ENCODE results near the gene ANGPTL1. TPM values are rescaled to one million over a fixed set of nuclear protein-coding genes. Genes with fewer than 3 reads are reported as not detected.
A peak's percentile ranks its signal among the peaks of the same experiment; 100 is the strongest.

The ANGPTL1 gene
- total and polyA plus RNA-seq, 2 donors (not counting 1 experiment from before 2014, with no cell fraction given), result not detected

DNA sequence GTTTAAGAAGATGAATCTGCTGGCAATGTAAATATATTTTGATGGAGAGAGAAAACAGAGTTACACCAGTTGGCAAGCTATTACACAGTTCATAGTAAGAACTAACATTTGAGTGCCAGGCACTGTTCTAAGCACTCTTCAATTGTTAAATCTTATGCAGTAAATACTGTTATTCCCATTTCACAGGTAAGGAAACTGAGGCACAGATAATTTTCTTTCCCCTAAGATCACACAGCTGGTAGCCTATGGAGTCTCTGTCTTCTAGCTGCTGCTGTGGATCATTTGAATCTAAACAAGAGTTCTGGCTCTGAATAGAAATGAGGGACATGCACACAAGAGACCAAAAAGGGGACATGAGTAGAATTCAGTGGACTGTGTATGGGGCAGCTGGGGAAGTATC is 8.0 kb downstream of the ANGPTL1 start:
- Histone ChIP-seq H3K27me3 (replicated peaks in 1 of 4; ENCODE audit: control extremely low read depth in 1 of 4, control insufficient read depth in 3 of 4, insufficient read depth in 4 of 4, low read length in 3 of 4) (no peaks in the 10 kb centered on the region), H3K9ac (ENCODE audit: low read length) (no peak overlapping the region), H3K9me3 (ENCODE audit: control extremely low read depth in 1 of 3, control insufficient read depth in 2 of 3, insufficient read depth in 1 of 3, low read length in 2 of 3) (no peaks in the 10 kb centered on the region), H3K79me2 (ENCODE audit: control insufficient read depth, insufficient read depth, low read length) (peaks cover 31% of the 10 kb centered on the region), H3K27ac (ENCODE audit: low read length in 2 of 2) (peak overlapping the region; percentile 3 to 56), H3K4me1 (ENCODE audit: control insufficient read depth in 2 of 2, insufficient read depth in 2 of 2, low read length in 2 of 2) (peaks cover 0 to 16% of the 10 kb centered on the region in 2 donors), H3K4me3 (ENCODE audit: control extremely low read depth in 1 of 5, extremely low read depth in 1 of 5, insufficient read depth in 1 of 5, low read depth in 2 of 5, low read length in 4 of 5) (no peak overlapping the region), H2AFZ (ENCODE audit: insufficient read depth, low read depth, low read length, poor library complexity, severe bottlenecking) (no peak overlapping the region), H4K20me1 (ENCODE audit: control insufficient read depth, insufficient read depth, low read length, poor library complexity, severe bottlenecking) (peaks cover 17% of the 10 kb centered on the region), H3K4me2 (replicated peaks; ENCODE audit: low read depth, low read length, poor library complexity, severe bottlenecking) (no peak overlapping the region), H3K36me3 (replicated peaks in 1 of 2; ENCODE audit: control extremely low read depth in 1 of 2, control insufficient read depth in 1 of 2, extremely low read depth in 1 of 2, insufficient read depth in 2 of 2, low read length in 1 of 2) (peaks cover 4 to 66% of the 10 kb centered on the region in 2 experiments)
- ATAC-seq (ENCODE audit: low read depth) (no peak), DNase-seq (no peak)
- ChIA-PET CTCF (interaction anchor here (1.0 to 1.6 kb wide), 2 partner anchors 10 to 140 kb away, joined by 3 to 4 read pairs; no protein-coding TSS in a partner anchor), POLR2A (no interaction called here)
- Mint-ChIP-seq H3K4me1 (peaks cover 37% of the 10 kb centered on the region), H3K4me3 (no peak overlapping the region), H3K27me3 (no peaks in the 10 kb centered on the region), H3K27ac (peak overlapping the region; percentile 70), H3K9me3 (ENCODE audit: insufficient read depth) (no peaks in the 10 kb centered on the region)
- TF ChIP-seq EZH2 (IDR thresholded peaks at IDR 0.05; ENCODE audit: borderline replicate concordance, insufficient read depth, low read depth, low read length, poor library complexity, severe bottlenecking), result no peak
- TF ChIP-seq, protein P1, sequence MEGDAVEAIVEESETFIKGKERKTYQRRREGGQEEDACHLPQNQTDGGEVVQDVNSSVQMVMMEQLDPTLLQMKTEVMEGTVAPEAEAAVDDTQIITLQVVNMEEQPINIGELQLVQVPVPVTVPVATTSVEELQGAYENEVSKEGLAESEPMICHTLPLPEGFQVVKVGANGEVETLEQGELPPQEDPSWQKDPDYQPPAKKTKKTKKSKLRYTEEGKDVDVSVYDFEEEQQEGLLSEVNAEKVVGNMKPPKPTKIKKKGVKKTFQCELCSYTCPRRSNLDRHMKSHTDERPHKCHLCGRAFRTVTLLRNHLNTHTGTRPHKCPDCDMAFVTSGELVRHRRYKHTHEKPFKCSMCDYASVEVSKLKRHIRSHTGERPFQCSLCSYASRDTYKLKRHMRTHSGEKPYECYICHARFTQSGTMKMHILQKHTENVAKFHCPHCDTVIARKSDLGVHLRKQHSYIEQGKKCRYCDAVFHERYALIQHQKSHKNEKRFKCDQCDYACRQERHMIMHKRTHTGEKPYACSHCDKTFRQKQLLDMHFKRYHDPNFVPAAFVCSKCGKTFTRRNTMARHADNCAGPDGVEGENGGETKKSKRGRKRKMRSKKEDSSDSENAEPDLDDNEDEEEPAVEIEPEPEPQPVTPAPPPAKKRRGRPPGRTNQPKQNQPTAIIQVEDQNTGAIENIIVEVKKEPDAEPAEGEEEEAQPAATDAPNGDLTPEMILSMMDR (IDR thresholded peaks at IDR 0.05), result no peak
- intact Hi-C loops (cut with micrococcal nuclease), result no loop called here

- ChIA-PET POLR2A (no interaction called here), CTCF (interaction anchor here (1.0 kb wide), 1 partner anchor 10 kb away, joined by 4 read pairs; no protein-coding TSS in a partner anchor)
- H3K4me3 Mint-ChIP-seq, result no peak overlapping the region
- Histone ChIP-seq H3K27me3 (replicated peaks in 1 of 4; ENCODE audit: control extremely low read depth in 1 of 4, control insufficient read depth in 3 of 4, insufficient read depth in 4 of 4, low read length in 3 of 4) (no peaks in the 10 kb centered on the region), H3K9me3 (ENCODE audit: control extremely low read depth in 1 of 3, control insufficient read depth in 2 of 3, insufficient read depth in 1 of 3, low read length in 2 of 3) (no peaks in the 10 kb centered on the region), H3K4me3 (ENCODE audit: control extremely low read depth in 1 of 5, extremely low read depth in 1 of 5, insufficient read depth in 1 of 5, low read depth in 2 of 5, low read length in 4 of 5) (no peak overlapping the region), H3K4me2 (replicated peaks; ENCODE audit: low read depth, low read length, poor library complexity, severe bottlenecking) (no peak overlapping the region), H2AFZ (ENCODE audit: insufficient read depth, low read depth, low read length, poor library complexity, severe bottlenecking) (no peak overlapping the region), H3K36me3 (replicated peaks in 1 of 2; ENCODE audit: control extremely low read depth in 1 of 2, control insufficient read depth in 1 of 2, extremely low read depth in 1 of 2, insufficient read depth in 2 of 2, low read length in 1 of 2) (peaks cover 4 to 64% of the 10 kb centered on the region in 2 experiments), H3K9ac (ENCODE audit: low read length) (no peak overlapping the region), H3K79me2 (ENCODE audit: control insufficient read depth, insufficient read depth, low read length) (peaks cover 28% of the 10 kb centered on the region), H3K27ac (ENCODE audit: low read length in 2 of 2) (peak overlapping the region in 1 of 2 donors; percentile 56), H3K4me1 (ENCODE audit: control insufficient read depth in 2 of 2, insufficient read depth in 2 of 2, low read length in 2 of 2) (peaks cover 0 to 12% of the 10 kb centered on the region in 2 donors), H4K20me1 (ENCODE audit: control insufficient read depth, insufficient read depth, low read length, poor library complexity, severe bottlenecking) (peaks cover 17% of the 10 kb centered on the region)
- H3K27ac Mint-ChIP-seq, result peak overlapping the region; percentile 70
- intact Hi-C loops (cut with micrococcal nuclease), result no loop called here
- DNase-seq, result no peak
- TF ChIP-seq EZH2 (IDR thresholded peaks at IDR 0.05; ENCODE audit: borderline replicate concordance, insufficient read depth, low read depth, low read length, poor library complexity, severe bottlenecking), result no peak
- TF ChIP-seq, protein P1 (IDR thresholded peaks at IDR 0.05), result no peak
- H3K27me3 Mint-ChIP-seq, result no peaks in the 10 kb centered on the region
- H3K9me3 Mint-ChIP-seq (ENCODE audit: insufficient read depth), result no peaks in the 10 kb centered on the region
- no peak for ATAC-seq (ENCODE audit: low read depth)
- 100% methylated on average over 1 of the region's 3 CpGs for WGBS (ENCODE audit: insufficient coverage)
- peaks cover 33% of the 10 kb centered on the region for H3K4me1 Mint-ChIP-seq
These were observed 8.5 kb downstream of the ANGPTL1 start for GRCh38 chr1:178862416-178862815.

Data from B cell (primary cell).